ENCODE measurements around the gene UTS2B.

Gene UTS2B

DNA sequence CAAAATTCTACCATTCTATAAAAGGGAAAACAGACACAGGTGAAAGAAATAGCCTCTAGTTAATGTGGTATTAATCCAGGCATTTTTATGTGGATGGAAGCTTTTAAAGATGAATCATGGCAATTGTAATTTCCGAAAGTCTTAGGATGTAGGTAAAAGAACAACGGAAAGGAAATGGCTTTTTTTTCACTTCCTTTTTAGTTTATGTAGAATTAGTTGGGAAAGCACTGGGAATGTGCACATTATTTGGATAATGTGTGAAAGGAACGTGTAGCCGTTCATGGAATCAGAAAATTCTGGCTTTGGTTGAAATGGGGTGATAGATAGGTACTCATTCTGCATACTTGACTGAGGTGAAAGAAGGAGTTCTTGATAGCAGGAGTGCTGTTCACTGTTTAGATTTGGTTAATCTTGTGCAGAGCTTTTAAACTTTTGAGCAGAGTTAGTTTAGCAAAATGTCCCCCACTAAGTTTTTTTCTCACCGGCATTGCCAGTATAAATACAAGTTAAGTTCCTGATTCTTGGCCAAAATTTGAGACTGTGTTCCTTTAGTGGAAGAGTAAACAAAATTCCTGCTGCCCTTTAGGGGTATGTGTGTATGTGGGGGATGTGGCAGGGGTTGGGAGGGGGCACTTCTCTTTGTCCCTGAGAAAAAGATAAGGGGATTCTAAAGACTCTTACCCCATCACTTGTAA is 20.2 kb upstream of the UTS2B start:
- no peak for DNase-seq

GRCh38 chr3:191348098-191348497 is 17.8 kb upstream of the UTS2B start:
- no peak for DNase-seq

DNA sequence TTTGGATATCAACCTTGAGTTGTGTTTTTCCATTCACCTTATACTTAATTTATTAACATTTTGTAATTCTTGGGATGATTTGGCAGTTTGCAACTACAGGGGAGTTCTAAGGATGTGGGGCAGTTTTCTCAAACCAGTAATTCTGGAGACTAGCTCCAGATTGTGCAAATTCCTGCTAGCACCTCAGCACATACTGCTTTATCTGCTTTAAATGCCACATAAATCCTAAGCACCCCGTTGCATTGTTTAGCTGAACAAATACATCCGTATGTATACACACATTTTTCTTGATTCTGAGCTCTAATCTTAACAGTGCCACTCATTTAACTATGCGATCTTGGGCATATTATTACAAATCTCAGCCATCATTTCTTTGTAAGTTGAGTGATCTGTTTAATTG is 16.9 kb upstream of the UTS2B start:
- no peak for DNase-seq

- no peak for DNase-seq
These were observed 15.0 kb upstream of the UTS2B start for GRCh38 chr3:191345334-191345733.

DNA sequence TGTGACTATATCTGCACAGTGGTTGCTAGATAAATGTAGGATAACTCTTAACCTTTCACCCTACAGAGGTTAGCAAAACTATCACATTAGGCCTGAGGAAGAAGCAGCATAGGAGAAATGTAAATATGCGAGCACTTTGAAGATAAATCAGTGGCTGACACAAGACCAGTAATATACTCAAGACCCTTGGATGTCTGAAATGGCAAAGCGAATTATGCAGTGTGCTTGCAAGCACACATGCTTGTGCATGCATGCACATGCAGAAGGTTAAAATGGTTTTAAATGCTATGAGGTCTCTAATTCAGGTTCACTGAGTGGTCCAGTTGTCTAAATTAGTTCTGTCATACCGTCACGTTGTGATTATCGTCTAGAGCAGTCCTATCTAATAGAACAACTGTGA is 13.6 kb upstream of the UTS2B start:
- DNase-seq: no peak

DNA sequence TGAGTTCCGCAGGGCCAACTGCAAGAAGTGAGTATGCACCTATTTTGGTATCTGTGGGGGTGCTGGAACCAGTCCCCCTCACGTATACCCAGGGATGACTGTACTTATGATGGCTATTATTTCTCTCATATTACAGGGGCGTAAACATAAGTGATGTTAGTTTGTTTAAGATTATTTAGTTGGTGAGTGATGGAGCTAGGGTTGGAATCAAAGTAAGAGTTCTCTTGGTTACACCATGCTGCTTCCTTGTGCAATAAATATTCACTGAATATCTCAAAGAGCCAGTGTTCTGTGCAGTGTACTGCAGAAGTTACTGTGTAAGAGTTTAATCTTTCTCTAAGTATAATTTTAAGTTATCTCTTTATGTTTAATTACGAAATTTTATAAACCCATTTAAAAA is 12.8 kb upstream of the UTS2B start:
- DNase-seq: no peak

- DNase-seq: peak; percentile 34
These were observed 12.1 kb upstream of the UTS2B start for GRCh38 chr3:191342411-191342810.

DNA sequence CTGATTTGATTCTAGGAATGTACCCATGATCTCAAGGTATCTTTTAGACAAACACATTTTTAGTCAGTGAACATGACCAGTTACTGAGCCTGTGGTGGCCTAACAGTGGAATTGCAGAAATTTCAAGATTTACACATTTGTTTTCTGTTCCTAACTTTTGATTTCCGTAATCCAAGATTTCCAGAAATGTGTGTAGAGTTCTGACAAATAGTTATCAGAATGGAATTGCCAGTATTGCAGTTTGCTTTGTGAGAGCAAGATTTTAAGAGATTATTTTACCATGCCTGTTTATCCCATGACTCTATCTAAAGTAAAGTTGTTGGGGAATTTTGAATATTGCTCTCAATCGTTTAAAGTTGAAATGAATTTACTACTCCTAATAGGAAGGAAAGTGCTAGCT is 11.7 kb upstream of the UTS2B start:
- DNase-seq: no peak

GRCh38 chr3:191340966-191341365 is 10.6 kb upstream of the UTS2B start:
- no peak for DNase-seq

- no peak for DNase-seq
These were observed 10.0 kb upstream of the UTS2B start for GRCh38 chr3:191340351-191340750.

DNA sequence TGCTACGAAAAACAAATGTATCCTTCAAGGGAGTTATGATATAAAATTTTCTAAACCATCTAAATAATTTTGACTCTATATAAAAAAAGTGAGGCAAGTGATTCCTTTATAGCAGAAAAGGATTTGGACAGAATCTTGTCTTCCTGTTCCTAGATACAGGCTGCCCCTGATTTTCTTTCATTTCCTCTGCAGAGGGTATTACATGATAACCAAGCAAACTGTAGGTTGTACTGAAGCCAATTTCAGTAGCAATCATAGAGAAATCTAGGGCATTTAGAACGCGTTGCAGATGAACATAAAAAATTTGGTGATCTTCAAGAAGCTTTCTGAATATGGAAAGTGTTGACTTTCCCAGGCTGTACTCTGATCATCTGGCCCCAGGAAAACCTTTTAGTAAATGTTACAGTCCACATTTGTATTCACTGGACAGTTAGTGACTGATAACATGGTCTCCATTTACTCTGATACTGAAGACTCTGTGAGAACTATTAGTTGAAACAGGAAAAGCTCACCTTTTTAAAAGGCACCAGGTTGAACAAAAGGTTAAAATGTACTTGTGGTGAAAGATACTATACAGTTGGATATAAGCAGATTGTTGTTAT is 9.1 kb upstream of the UTS2B start:
- DNase-seq: no peak

DNA sequence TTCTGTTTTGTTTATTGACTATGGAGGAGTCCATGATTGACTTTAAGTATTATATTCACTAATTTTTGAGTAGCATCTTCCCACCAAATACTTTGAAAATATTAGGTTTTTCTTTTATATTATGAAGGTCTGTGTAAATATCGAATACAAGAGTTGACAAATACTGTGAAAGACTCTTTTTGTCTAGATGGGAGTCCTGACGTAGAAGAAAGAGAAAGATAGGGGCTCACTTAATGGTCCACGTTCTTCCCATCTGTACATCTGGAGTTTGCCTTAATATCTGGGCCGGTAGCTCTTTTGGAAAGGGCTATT is 7.8 kb upstream of the UTS2B start:
- no peak for DNase-seq

- no peak for DNase-seq
These were observed 6.5 kb upstream of the UTS2B start for GRCh38 chr3:191336833-191337232.

- DNase-seq: no peak
These were observed 4.1 kb upstream of the UTS2B start for GRCh38 chr3:191334346-191334893.

GRCh38 chr3:191333298-191333880 is 3.1 kb upstream of the UTS2B start:
- no peak for DNase-seq

DNA sequence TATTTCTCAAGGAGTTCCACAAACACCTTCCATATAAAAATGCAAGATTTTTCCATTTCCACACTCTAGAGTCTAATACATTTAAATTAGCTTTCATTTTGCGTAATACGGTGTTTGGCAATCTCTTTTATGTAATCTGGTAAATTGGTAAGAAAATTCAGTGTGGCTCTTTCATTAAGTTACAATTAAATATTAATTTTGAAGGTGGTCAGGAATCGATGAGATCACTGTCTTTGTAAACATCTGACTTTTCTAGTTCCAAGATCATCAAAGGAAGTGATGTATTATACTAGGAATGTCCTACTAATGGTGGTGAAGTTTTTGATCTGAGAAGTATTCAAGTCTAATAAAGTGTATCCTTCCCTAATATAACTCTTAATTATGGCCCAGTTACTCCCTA is 1.1 kb upstream of the UTS2B start:
- no peak for DNase-seq

DNA sequence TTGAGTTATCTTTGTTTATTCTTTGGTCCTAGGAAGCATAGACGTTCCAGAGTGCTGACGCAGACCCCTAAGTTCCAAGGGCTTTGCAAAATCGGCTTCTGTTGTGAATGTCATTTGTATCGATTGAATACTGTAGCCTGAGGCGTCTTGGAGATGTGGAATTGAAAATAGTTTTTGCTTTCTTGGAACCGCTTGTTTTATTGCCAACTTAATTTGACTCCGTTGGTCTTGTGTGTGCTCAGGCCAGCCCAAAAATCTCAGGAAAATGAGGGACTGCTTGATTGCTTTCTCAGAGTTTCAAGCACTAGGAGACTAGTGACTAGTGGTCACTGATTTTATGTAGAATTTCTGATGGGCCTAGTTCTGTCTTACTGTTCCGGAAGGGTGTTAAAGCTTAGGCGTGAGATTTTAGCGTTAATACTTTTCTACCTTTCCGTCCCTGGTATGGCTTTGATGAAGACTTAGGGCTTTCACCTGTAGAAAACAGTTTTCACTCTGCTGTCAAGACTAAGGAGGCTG is 263 bp upstream of the UTS2B start:
- DNase-seq: no peak

DNA sequence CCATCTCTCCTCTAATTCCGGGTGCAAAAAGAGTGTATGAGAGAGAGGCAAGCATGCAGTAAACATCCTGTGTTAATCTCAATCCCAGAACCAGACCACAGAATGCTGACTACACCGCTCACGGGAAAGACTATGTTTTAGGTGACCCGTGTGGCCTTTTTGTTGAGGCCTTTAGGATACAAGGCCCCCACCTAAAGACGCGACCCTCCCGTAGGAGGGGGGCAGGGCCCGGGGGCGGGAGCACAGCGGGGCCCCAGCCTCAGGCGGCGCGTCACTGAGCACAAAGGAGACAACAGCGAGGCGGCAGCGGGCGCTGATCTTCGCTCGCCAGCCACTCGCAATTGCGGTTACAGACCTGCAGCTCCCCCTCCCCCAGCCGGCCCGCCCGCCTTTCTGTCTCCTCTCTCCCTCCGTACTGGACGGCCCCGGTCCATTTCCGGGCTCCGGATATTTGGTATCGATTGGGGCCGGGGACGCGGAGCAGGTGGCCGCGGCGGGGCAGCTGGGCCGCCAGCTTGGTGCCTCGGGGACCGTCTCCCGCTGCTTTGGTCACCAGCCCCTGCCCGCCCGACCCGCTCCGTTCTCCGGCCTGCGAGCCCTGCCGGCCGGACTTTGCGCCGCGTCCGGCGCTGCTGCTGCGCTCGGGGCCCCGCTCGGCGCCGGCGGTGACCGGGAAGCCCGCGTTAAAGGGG is 1.2 kb downstream of the UTS2B start, which contains the start of gene CCDC50:
CCDC50 (plus strand) TSS at position 433 of the 692 bp plus-strand sequence. CDS start 281 bp downstream, outside the sequence.
- peak; percentile 89 for DNase-seq

GRCh38 chr3:191328383-191328961 is 1.9 kb downstream of the UTS2B start:
- DNase-seq: no peak

GRCh38 chr3:191327526-191327925 is 2.8 kb downstream of the UTS2B start:
- no peak for DNase-seq

DNA sequence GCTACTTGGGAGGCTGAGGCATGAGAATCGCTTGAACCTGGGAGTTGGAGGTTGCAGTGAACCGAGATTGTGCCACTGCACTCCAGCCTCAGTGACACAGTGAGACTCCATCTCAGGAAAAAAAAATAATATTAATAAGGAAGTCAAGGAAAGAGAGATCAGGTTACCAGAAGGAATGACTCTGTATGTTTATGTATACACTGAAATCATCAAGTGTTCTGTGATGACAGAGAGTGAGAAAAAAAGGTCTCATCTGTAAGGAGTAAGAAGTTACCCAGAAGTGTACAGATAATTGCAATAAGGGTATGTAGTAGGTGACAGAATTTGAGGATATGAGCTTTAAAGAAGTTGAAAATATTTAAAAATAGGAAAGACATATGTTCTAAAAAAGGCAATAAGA is 5.4 kb downstream of the UTS2B start:
- no peak for DNase-seq

- no peak for DNase-seq
These were observed 9.1 kb downstream of the UTS2B start for GRCh38 chr3:191321019-191321767.

All from femur (tissue), 1 donor.